Fibroblast of upper back skin (primary cell): ENCODE data around the gene ZBED4.

Experiments
- DNase-seq: peaks from one replicate; pipeline ENCODE4 v3.0.0-alpha.2; 2013

The ZBED4 gene

GRCh38 chr22:49856766-49857618, 3.3 kb downstream of the ZBED4 start:
- no peak for DNase-seq

- no peak for DNase-seq
Measured at GRCh38 chr22:49858827-49859226, 5.2 kb downstream of the ZBED4 start.

- no peak for DNase-seq
Measured at GRCh38 chr22:49861642-49862495, 8.2 kb downstream of the ZBED4 start.

GRCh38 chr22:49862496-49862776, 8.8 kb downstream of the ZBED4 start:
- DNase-seq: no peak

- no peak for DNase-seq
Measured at GRCh38 chr22:49863931-49864330, 10.3 kb downstream of the ZBED4 start.

- no peak for DNase-seq
Measured at GRCh38 chr22:49865156-49865555, 11.5 kb downstream of the ZBED4 start.

- DNase-seq: no peak
Measured at GRCh38 chr22:49866134-49866533, 12.5 kb downstream of the ZBED4 start.

- DNase-seq: no peak
Measured at GRCh38 chr22:49866646-49867045, 13.0 kb downstream of the ZBED4 start.

GRCh38 chr22:49867303-49868265, 13.9 kb downstream of the ZBED4 start:
- DNase-seq: no peak

GRCh38 chr22:49869086-49869830, 15.6 kb downstream of the ZBED4 start:
- no peak for DNase-seq

- DNase-seq: no peak
Measured at GRCh38 chr22:49869845-49870712, 16.4 kb downstream of the ZBED4 start.

- DNase-seq: no peak
Measured at GRCh38 chr22:49871482-49871881, 17.8 kb downstream of the ZBED4 start.

GRCh38 chr22:49872347-49872746, 18.7 kb downstream of the ZBED4 start:
- DNase-seq: no peak

- DNase-seq: no peak
Measured at GRCh38 chr22:49873228-49873940, 19.7 kb downstream of the ZBED4 start.

- DNase-seq: no peak
Measured at GRCh38 chr22:49877642-49878041, 24.0 kb downstream of the ZBED4 start.

GRCh38 chr22:49878206-49878605, 24.6 kb downstream of the ZBED4 start:
- DNase-seq: no peak

- no peak for DNase-seq
Measured at GRCh38 chr22:49879871-49880270, 26.2 kb downstream of the ZBED4 start.

GRCh38 chr22:49880281-49880680, 26.6 kb downstream of the ZBED4 start:
- DNase-seq: no peak

- no peak for DNase-seq
Measured at GRCh38 chr22:49881856-49882255, 28.2 kb downstream of the ZBED4 start.

- no peak for DNase-seq
Measured at GRCh38 chr22:49882519-49883293, 29.1 kb downstream of the ZBED4 start.
